ENCODE results near the gene DEFB114.
"Not testable (repeated sequence)": the region's sequence is repeated elsewhere in the genome, so short reads cannot be mapped to it uniquely, and the experiment has no call there.

DEFB114 gene, protein sequence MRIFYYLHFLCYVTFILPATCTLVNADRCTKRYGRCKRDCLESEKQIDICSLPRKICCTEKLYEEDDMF

DNA sequence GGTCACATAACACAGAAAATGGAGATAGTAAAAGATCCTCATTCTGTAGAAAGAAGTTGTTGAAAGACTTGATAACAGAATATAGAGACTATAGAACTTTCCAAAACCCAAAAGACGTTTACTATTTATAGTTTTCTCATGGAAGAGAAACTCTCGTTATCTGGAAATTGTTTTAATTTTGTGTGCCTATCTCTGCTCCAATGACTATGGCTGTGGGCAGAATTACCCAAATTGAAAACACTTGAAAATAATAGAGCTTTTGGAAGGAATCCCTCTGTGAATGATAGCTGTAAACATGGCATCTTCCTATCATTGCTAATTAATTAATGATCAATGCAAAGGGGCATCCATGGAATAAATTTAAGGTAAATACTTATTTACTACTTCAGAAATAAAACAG is at the start of gene DEFB114:
Gene DEFB114 (minus strand): TSS at position 101 of the 400 bp plus-strand sequence. CDS start 59 bp downstream, at position 42.
- no peak for DNase-seq (ENCODE audit: low spot score)

GRCh38 chr6:50007819-50008218 is 43.9 kb upstream of the DEFB114 start:
- no peak for DNase-seq (ENCODE audit: low spot score)

DNA sequence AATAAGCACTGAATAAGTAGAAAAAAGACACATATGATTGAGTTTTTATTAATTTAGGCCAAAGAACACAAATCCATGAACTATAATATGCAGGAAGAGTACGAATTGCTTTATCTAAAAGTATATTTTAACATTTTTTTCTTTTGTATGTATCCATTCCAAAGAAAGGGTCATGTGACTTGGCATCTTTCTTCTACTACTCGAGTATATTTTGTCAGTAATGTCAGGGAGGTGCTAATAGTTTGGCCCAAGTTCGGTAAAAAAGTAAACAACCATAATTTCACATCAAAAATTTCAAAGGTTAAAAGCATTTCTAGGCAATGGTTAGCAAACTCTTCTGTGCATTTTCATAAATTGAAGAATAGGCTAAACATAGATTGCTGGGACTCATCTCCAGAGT is 39.2 kb upstream of the DEFB114 start:
- no peak for DNase-seq (ENCODE audit: low spot score)

GRCh38 chr6:49995278-49995677 is 31.3 kb upstream of the DEFB114 start:
- no peak for DNase-seq (ENCODE audit: low spot score)

- DNase-seq (ENCODE audit: low spot score), result no peak
These were observed 24.9 kb upstream of the DEFB114 start for GRCh38 chr6:49988900-49989299.

DNA sequence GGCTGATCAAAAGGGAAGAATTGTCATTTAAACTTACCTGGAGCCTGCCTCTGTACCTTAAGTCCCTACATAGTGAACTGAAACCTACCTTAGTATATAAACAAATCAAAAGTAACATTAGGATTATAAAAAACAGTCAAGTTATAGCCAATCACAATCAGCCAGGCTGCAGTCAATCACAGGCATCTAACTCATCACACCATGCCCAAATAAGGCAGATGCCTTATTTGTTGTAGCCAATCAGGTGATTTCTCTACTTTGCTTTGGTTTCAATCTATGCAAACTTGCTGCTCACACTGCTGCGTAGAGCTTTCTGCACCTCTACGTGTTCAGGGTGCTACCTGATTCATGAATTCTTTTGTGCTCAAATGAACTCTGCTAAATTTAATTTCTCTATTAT is 23.8 kb upstream of the DEFB114 start:
- DNase-seq (ENCODE audit: low spot score), result no peak

DNA sequence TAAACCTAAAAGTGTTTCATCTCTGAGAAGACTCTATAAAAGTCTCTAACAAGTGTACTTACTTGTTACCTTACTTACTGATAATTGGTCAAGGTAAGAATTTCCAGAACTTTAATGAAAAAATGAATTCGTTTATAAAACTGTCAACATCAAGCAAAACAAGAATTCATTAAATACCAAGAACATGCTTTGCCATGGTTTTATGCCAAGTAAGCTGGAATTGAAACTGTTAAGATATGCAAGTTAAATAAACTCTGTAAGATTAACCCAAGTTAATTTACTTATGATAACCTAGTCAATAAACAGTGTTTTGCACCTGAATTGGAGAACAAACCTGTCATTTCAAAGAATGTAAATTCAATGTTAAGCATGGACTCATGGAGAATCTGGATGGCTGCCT is 22.6 kb upstream of the DEFB114 start:
- DNase-seq (ENCODE audit: low spot score), result no peak

GRCh38 chr6:49982046-49982445 is 18.1 kb upstream of the DEFB114 start:
- DNase-seq (ENCODE audit: low spot score), result no peak

GRCh38 chr6:49980898-49981297 is 16.9 kb upstream of the DEFB114 start:
- no peak for DNase-seq (ENCODE audit: low spot score)

- no peak for DNase-seq (ENCODE audit: low spot score)
These were observed 15.6 kb upstream of the DEFB114 start for GRCh38 chr6:49979584-49979983.

DNA sequence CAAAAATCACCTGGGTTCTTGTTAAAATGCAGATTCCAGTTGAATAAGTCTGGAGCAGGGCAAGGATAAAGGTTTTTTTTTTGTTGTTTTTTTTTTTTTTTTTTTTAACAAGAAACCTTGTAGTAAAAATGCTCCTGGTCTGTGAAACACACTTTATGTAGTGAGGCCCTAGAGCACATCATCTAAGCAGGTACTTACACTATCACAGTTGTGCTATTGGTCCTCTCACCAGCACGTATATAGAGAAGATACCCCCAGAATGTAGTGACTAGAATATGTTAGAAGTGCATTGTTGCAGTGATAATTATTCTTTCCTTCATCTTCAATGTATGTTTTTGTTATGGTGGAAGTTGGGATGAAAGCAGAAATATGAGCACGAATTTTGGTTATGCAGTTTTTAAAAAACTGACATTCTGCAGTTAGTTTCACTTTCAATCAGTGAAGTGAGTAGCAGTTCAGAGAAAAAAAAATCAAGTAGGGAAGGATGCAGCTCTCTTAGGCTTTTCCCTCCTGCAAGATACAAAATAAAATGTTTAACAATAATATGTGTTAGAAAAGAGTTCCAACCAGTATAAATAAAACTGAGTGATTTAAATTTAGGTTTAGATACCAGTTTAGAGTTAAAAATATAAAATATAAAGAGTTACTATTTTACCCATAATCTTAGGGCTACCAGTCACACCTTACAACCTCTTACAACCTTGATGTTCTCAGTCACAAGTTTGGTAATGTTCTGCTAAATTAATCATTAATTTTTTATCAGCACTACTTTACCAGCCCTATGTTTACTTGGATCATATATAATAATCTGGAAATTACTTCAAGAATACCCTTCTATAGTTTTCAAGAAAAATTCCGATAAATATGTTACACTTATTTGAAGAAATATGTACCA is 14.6 kb upstream of the DEFB114 start:
- no peak for DNase-seq (ENCODE audit: low spot score)

DNA sequence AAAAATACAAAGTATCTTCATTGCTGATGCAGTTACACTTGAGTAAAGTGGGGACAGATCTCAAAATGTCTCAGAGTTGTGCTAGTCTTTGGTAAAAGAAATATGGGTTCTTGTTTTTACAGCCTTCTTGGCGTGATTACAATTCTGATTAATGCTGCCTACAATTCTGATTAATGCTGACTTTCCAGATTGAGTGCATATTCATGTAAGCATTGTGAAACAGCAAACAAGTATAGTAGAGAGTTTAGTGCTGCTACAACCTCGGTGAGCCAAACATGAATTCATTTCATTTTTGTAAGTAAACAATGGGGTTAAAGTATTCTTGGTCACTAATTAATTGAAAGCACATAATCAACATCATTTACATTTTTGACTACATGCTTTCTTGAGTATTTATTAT is 5.6 kb upstream of the DEFB114 start, which contains the start of gene DEFB113:
Gene DEFB113 (minus strand): TSS at position 21 of the 400 bp plus-strand sequence. CDS start 0 bp downstream, at position 21.
- DNase-seq (ENCODE audit: low spot score), result no peak

DNA sequence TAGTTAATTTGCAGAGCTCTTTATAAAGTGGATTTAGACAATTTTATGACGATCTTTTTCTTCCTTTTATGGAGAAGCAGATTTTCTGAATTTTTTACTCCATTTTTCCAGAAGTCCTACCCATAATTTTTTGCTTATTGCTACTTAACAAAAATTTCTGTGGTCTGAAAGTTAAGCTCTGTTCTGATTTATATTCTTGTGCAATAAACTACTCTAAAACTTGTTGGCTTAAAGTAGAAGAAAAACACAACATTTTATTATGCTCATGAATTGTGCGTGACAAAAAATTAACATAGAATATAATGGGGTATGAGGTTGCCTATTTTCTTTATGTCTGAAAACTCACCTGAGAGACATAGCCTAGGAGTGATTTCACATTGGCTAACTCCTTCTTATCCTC is 2.9 kb upstream of the DEFB114 start:
- DNase-seq (ENCODE audit: low spot score), result no peak

DNA sequence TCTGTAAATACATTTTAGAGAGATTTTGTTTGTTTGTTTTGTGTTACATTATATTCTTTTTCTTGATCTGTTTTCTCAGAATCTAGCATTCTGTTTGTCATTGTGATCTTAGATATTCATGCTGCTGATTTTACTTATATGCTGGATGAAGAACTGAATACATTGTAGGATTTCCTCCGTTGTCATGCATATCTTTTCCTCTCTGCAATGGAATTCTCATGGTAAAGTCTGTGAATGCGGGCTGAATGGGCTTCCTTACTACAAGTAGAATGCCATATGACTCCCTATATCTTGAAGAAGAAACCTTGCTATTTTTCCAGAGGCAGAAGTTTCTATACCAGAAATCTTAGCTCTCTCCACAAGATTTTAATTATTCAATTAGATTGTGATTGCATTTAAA is 2.4 kb upstream of the DEFB114 start:
- DNase-seq (ENCODE audit: low spot score), result no peak

DNA sequence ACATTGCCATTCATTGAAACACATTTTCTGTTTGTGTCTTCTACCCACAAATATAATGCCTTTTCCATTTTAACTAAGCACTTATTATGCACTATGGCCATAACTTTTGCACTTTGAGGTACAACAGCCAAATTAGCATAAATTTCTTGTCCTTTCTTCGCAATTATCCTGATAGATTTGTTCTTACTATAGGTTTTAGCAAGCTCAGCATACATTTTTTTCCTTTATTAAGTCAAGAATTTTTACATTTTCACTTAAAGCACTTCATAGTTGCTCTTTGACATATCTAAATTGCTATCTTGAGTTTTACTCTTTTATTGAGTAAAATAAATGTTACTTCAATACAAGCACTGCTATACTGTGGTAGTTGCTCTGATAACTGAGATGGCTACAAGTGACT is 5.8 kb downstream of the DEFB114 start:
- DNase-seq (ENCODE audit: low spot score), result no peak

GRCh38 chr6:49955847-49956246 is 8.1 kb downstream of the DEFB114 start:
- DNase-seq (ENCODE audit: low spot score), result no peak

- DNase-seq (ENCODE audit: low spot score), result no peak
These were observed 12.0 kb downstream of the DEFB114 start for GRCh38 chr6:49951926-49952325.

DNA sequence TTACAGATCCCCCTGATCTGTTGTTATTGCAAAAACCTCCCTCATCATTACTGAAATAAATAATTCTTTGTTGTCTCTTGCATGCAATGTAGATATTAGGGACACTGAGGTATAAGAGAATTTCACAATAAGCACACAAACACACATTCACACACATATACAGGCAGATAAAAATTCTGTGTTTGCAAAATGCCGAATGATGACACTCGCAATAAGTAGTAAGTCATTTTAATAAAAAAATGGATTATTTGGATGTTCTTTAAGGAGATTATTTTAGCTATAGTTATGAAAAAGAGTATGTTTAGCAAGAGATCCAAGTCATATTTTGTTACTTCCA is 13.6 kb downstream of the DEFB114 start:
- no peak for DNase-seq (ENCODE audit: low spot score)

- no peak for DNase-seq (ENCODE audit: low spot score)
These were observed 14.9 kb downstream of the DEFB114 start for GRCh38 chr6:49949062-49949461.

DNA sequence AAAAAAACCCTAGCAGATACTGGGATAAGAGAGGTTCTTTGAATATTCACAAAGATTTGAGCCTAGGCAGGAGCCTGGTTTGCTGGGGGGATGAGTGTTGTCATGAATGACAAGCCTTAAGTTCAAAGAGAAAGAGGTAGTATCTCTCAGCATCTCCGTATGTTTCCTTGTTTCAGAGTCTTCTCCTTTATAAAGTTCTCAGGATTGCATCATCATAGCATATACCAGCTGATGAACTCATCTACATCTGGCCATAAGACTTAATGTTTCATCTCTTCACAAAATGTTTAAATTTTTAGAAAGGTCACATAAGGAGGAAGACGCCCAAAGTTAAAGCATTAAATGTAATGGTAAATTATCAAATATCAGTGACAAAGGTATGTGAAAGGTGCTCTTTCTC is 17.1 kb downstream of the DEFB114 start:
- DNase-seq (ENCODE audit: low spot score), result no peak

GRCh38 chr6:49944068-49944467 is 19.9 kb downstream of the DEFB114 start:
- DNase-seq (ENCODE audit: low spot score), result not testable (repeated sequence)

GRCh38 chr6:49939993-49940498 is 23.9 kb downstream of the DEFB114 start:
- DNase-seq (ENCODE audit: low spot score), result no peak

DNA sequence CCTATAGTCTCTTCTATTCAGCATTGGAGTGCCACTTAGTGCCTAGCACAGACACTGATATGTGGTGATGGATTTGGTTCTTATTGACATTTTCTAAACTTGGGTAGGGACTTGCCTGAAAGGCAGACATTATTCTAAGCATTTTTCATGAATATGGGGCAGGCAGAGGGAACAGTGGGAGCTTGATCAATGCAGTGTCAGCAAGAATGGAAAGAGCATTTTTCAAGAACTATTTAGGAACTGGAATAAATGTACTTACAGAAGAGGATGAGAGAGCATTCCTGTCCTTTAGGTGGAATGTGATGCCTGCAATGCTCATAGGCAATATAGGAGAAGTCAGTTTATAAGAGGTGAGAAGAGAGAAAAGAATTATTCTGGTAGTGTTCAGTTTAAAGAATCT is 26.2 kb downstream of the DEFB114 start:
- DNase-seq (ENCODE audit: low spot score), result no peak

DNA sequence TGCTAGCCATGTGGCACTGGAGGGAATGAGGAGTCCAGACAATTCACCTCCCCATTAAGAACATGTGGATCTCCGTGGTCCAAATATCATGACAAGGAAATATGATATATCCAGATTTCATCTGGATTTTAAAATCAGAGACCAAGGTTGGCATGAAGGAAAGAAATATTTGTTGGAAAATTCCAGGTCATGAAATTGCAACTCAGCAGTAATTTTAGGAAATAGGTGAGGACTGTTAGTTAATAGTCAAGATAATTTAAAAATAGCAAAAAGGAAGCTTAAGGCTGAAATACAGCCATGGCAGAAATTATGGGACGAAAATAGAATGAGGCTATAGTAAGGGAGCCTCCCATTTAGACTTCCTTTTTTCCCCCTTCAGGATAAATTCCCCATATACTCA is 26.9 kb downstream of the DEFB114 start:
- no peak for DNase-seq (ENCODE audit: low spot score)

Data from pons (tissue), 1 donor.